ENCODE data around the gene USP10. TPM values are rescaled to one million over a fixed set of nuclear protein-coding genes. Genes with fewer than 3 reads are reported as not detected.

USP10 gene
- total RNA-seq, 1 experiment from 2014 or later: 203 TPM

DNA sequence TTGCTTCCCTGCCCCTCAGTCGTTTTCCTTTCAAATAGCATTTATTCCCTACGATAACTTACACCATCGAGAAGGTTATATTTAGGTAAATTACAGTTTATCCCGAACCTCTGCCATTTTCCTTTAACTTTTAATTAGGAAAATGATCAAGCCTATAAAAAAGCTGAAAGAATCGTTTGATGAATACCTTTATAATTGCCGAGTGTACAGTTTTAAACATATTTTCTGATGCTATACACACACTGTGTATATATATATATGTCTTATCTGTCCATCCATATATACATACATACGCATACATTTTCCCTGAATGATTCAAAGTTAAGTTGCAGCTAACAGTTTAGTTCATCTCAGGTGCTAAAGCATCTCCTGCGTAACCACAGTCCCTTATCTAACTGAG is 63.4 kb downstream of the USP10 start:
- Mint-ChIP-seq H3K27me3 (ENCODE audit: low read depth) (peaks cover 2% of the 10 kb centered on the region; the same call in 1 of the 2 replicates), H3K4me3 (no peak overlapping the region), H3K27ac (no peak overlapping the region), H3K4me1 (no peaks in the 10 kb centered on the region), H3K9me3 (no peaks in the 10 kb centered on the region), H3K36me3 (ENCODE audit: insufficient read depth in 1 of 3, low read depth in 3 of 3) (peaks cover 53 to 92% (median 83%) of the 10 kb centered on the region in 3 experiments; a peak in 6 of 7 replicates)
- no peaks in the 10 kb centered on the region for H3K4me1 ChIP-seq (ENCODE audit: insufficient read depth, low read length)
- H3K27ac ChIP-seq (ENCODE audit: insufficient read length, low read depth, low read length): no peak overlapping the region
- no peak overlapping the region for H2AK5ac ChIP-seq (ENCODE audit: insufficient read length, low read length)
- no peak overlapping the region for H4K5ac ChIP-seq (ENCODE audit: insufficient read length, low read depth, low read length)
- no peaks in the 10 kb centered on the region for H3K23me2 ChIP-seq (ENCODE audit: insufficient read length, low read depth, low read length, poor library complexity, severe bottlenecking)
- no peak overlapping the region for H4K91ac ChIP-seq (ENCODE audit: insufficient read length, low read depth, low read length)
- H3K18ac ChIP-seq (ENCODE audit: insufficient read length, low read depth, low read length): no peak overlapping the region
- no peak overlapping the region for H3K14ac ChIP-seq (ENCODE audit: insufficient read depth, low read length)
- no peak overlapping the region for H2BK5ac ChIP-seq (ENCODE audit: insufficient read length, low read length)
- no peak overlapping the region for H3K4ac ChIP-seq (ENCODE audit: low read depth, low read length)
- H3K9ac ChIP-seq (ENCODE audit: extremely low read depth, insufficient read length, low read length): no peak overlapping the region
- no CpG with 5 or more reads among the region's 8 CpGs for WGBS (ENCODE audit: extremely low coverage, insufficient read length, low lambda C conversion rate)
- no peak overlapping the region for H3K4me2 ChIP-seq (ENCODE audit: insufficient read depth, insufficient read length, low read length)
- no peak for DNase-seq
- no peak overlapping the region for H2BK12ac ChIP-seq (ENCODE audit: insufficient read length, low read depth, low read length)
- H3T11ph ChIP-seq (ENCODE audit: low read length): no peak overlapping the region
- H3K23ac ChIP-seq (ENCODE audit: insufficient read length, low read depth, low read length): no peak overlapping the region
- H2BK20ac ChIP-seq (ENCODE audit: low read depth, low read length, poor library complexity, severe bottlenecking): no peak overlapping the region
- no peaks in the 10 kb centered on the region for H3K27me3 ChIP-seq (ENCODE audit: insufficient read depth, low read length)
- H3K56ac ChIP-seq (ENCODE audit: insufficient read length, low read depth, low read length): no peak overlapping the region
- no peak overlapping the region for H2AFZ ChIP-seq (ENCODE audit: low read length)
- H3K9me3 ChIP-seq (ENCODE audit: control insufficient read depth, low read depth, low read length): no peaks in the 10 kb centered on the region
- H2BK120ac ChIP-seq (ENCODE audit: low read depth, low read length, poor library complexity, severe bottlenecking): no peak overlapping the region
- peaks cover 3% of the 10 kb centered on the region for H3K79me1 ChIP-seq (ENCODE audit: insufficient read depth, low read depth, low read length, poor library complexity, severe bottlenecking)
- H4K8ac ChIP-seq (replicated peaks; ENCODE audit: insufficient read length, low read depth, low read length): no peak overlapping the region
- H3K79me2 ChIP-seq (ENCODE audit: insufficient read depth, low read length): peaks cover 5% of the 10 kb centered on the region; the same call in 1 of the 2 replicates
- peaks cover 3% of the 10 kb centered on the region for H4K20me1 ChIP-seq (ENCODE audit: control insufficient read depth, insufficient read depth, insufficient read length)
- TF ChIP-seq, protein P1, sequence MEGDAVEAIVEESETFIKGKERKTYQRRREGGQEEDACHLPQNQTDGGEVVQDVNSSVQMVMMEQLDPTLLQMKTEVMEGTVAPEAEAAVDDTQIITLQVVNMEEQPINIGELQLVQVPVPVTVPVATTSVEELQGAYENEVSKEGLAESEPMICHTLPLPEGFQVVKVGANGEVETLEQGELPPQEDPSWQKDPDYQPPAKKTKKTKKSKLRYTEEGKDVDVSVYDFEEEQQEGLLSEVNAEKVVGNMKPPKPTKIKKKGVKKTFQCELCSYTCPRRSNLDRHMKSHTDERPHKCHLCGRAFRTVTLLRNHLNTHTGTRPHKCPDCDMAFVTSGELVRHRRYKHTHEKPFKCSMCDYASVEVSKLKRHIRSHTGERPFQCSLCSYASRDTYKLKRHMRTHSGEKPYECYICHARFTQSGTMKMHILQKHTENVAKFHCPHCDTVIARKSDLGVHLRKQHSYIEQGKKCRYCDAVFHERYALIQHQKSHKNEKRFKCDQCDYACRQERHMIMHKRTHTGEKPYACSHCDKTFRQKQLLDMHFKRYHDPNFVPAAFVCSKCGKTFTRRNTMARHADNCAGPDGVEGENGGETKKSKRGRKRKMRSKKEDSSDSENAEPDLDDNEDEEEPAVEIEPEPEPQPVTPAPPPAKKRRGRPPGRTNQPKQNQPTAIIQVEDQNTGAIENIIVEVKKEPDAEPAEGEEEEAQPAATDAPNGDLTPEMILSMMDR (conservative IDR thresholded peaks at IDR 0.05): no peak
- no peak overlapping the region for H2BK15ac ChIP-seq (ENCODE audit: low read depth, low read length)

Measured in H9 (cell line).